T-cell (primary cell): Measurements from ENCODE around the gene WDR86. TPM values are rescaled to one million over a fixed set of nuclear protein-coding genes. Genes with fewer than 3 reads are reported as not detected.

ENCODE experiments used
- ATAC-seq, 4 experiments: fragments of 200-7000 bp in 3 of 4; fragments of 150-1000 bp in 1 of 4; cut with Tn5 transposase; replicated peaks in 1 of 4; 1 replicate in 3 of 4; 2 replicates in 1 of 4; pipeline ENCODE4 v1.10.0; 2021; ENCODE audit warnings: moderate library complexity in 3 of 4, mild to moderate bottlenecking in 2 of 4, moderate number of reproducible peaks in 1 of 4
- CTCF ChIA-PET, 2 donors: fragments of 300-600 bp; sonication (Branson Sonifier 250); formaldehyde crosslinking; loops; one replicate each; lab custom pipeline; 2022; ENCODE audit warnings: antibody characterized with exemption in 2 of 2; lab: Charles Lee
- POLR2A ChIA-PET, 2 donors: fragments of 300-600 bp; sonication (Branson Sonifier 250); formaldehyde crosslinking; loops; one replicate each; lab custom pipeline; 2022; ENCODE audit warnings: antibody characterized with exemption in 2 of 2; lab: Charles Lee
- DNase-seq, 35 experiments: peaks; one replicate each; pipeline versions ENCODE4 v3.0.0 to v3.0.0-alpha.2; 2013 to 2023
- H3K27ac ChIP-seq: one replicate; pipeline ENCODE4 v1.5.1; 2013; ENCODE audit warnings: low read length
- H3K27me3 ChIP-seq, 2 experiments: replicated peaks in 1 of 2; 1 replicate in 1 of 2; 2 replicates in 1 of 2; pipeline versions ENCODE4 v1.6.1 to v1.7.0; 2013; ENCODE audit warnings: low read length in 1 of 2, mixed read lengths in 1 of 2; ENCODE audit not compliant: control insufficient read depth in 2 of 2, insufficient read depth in 2 of 2; ENCODE audit errors: extremely low read depth in 1 of 2
- H3K36me3 ChIP-seq, 2 donors: 1 replicate in 1 of 2; 2 replicates in 1 of 2; pipeline versions ENCODE4 v1.6.1 to v1.7.0; 2013; ENCODE audit warnings: low read length in 1 of 2; ENCODE audit not compliant: control insufficient read depth in 2 of 2, insufficient read depth in 1 of 2; ENCODE audit errors: extremely low read depth in 1 of 2
- H3K4me1 ChIP-seq, 2 experiments: 1 replicate in 1 of 2; 2 replicates in 1 of 2; pipeline versions ENCODE4 v1.6.1 to v1.7.0; 2013; ENCODE audit warnings: low read length in 2 of 2, mixed read lengths in 1 of 2; ENCODE audit not compliant: insufficient read depth in 2 of 2, control insufficient read depth in 1 of 2; ENCODE audit errors: extremely low read depth in 1 of 2
- H3K4me3 ChIP-seq, 2 donors: 1 replicate in 1 of 2; 2 replicates in 1 of 2; pipeline versions ENCODE4 v1.5.1 to v1.7.0; 2013; ENCODE audit warnings: mild to moderate bottlenecking in 2 of 2, low read length in 1 of 2, moderate library complexity in 1 of 2; ENCODE audit not compliant: control insufficient read depth in 1 of 2; ENCODE audit errors: extremely low read depth in 1 of 2
- H3K9me3 ChIP-seq: 2 replicates; pipeline ENCODE4 v1.7.0; 2013
- H3K27ac Mint-ChIP-seq, 2 donors: one replicate each; pipeline ENCODE4 v1.8.0; 2020 to 2021; ENCODE audit warnings: mild to moderate bottlenecking in 2 of 2, mixed read lengths in 2 of 2
- H3K27me3 Mint-ChIP-seq, 2 donors: one replicate each; pipeline ENCODE4 v1.8.0; 2021 to 2022; ENCODE audit warnings: mixed read lengths in 2 of 2
- H3K36me3 Mint-ChIP-seq: one replicate; pipeline ENCODE4 v1.8.0; 2021; ENCODE audit warnings: mixed read lengths
- H3K4me1 Mint-ChIP-seq, 3 donors: one replicate each; pipeline ENCODE4 v1.8.0; 2020 to 2022; ENCODE audit warnings: mixed read lengths in 3 of 3, mild to moderate bottlenecking in 1 of 3
- H3K4me3 Mint-ChIP-seq, 3 donors: one replicate each; pipeline ENCODE4 v1.8.0; 2020 to 2022; ENCODE audit warnings: mild to moderate bottlenecking in 3 of 3, mixed read lengths in 3 of 3, moderate library complexity in 3 of 3
- H3K9me3 Mint-ChIP-seq, 3 donors: one replicate each; pipeline ENCODE4 v1.8.0; 2020 to 2022; ENCODE audit warnings: mixed read lengths in 3 of 3
- WGBS: methylation state at CpG from one replicate; pipeline ENCODE4 v1.1.5; 2013; ENCODE audit warnings: missing lambda C conversion rate; ENCODE audit not compliant: insufficient coverage; 5-methylcytosine and 5-hydroxymethylcytosine counted together
- total RNA-seq, 35 experiments: library from RNA in 6 of 35; stranded (reverse) in 6 of 35; fragments of 120-200 nt in 1 of 35; gene quantifications; one replicate each; pipeline versions ENCODE4 v1.2.1 to v1.2.4 and lab custom pipeline; 2013 to 2026

Gene WDR86
- total RNA-seq, 5 donors from 2014 or later (not counting 1 experiment from before 2014, with no cell fraction given), result 3.1 to 26.0 (median 10.1) TPM

- Histone ChIP-seq H3K4me3 (no peak overlapping the region), H3K27ac (no peak overlapping the region), H3K36me3 (no peaks in the 10 kb centered on the region), H3K27me3 (peaks cover 6 to 37% of the 10 kb centered on the region in 2 experiments), H3K4me1 (peaks cover 9 to 22% of the 10 kb centered on the region in 2 experiments), H3K9me3 (no peaks in the 10 kb centered on the region)
- no peaks in the 10 kb centered on the region for H3K36me3 Mint-ChIP-seq
- CTCF ChIA-PET, result interaction anchor here in 1 of 2 donors (0.6 kb wide), 1 partner anchor 14 kb away, joined by 4 read pairs; no protein-coding TSS in a partner anchor
- WGBS, result 95% methylated on average over 15 of the region's 26 CpGs
- no peak overlapping the region for H3K27ac Mint-ChIP-seq
- H3K27me3 Mint-ChIP-seq, result peaks cover 0 to 9% of the 10 kb centered on the region in 2 donors
- no peak overlapping the region for H3K4me3 Mint-ChIP-seq
- DNase-seq (no peak), ATAC-seq (no peak)
- peaks cover 11 to 15% (median 13%) of the 10 kb centered on the region in 3 donors for H3K4me1 Mint-ChIP-seq
- POLR2A ChIA-PET, result no interaction called here
- no peaks in the 10 kb centered on the region for H3K9me3 Mint-ChIP-seq
Measured at GRCh38 chr7:151384776-151385625, 24.8 kb downstream of the WDR86 start.

DNA sequence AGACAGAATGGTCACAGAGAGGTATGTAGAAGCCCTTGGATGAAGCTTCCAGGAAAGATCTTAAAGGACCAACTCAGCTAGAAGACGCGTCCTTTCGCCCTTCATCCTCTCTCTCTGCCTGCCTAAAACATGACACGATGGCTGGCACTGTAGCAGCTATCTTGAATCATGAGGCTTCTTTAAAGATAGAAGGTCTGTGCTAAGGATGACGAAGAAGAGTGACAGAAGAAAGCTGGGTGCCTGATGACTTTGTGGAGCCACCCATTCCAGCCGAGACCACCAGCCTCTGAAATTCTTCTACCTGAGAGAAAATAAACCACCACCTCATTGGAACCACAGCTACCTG, 25.5 kb downstream of the WDR86 start:
- Mint-ChIP-seq H3K36me3 (no peaks in the 10 kb centered on the region), H3K9me3 (no peaks in the 10 kb centered on the region), H3K27me3 (peaks cover 0 to 6% of the 10 kb centered on the region in 2 donors), H3K4me1 (peaks cover 7 to 15% (median 11%) of the 10 kb centered on the region in 3 donors), H3K27ac (no peak overlapping the region), H3K4me3 (no peak overlapping the region)
- ATAC-seq (no peak), DNase-seq (no peak)
- H3K27me3 ChIP-seq, result peaks cover 6 to 37% of the 10 kb centered on the region in 2 experiments
- no peaks in the 10 kb centered on the region for H3K36me3 ChIP-seq
- CTCF ChIA-PET, result no interaction called here
- H3K27ac ChIP-seq, result no peak overlapping the region
- no peak overlapping the region for H3K4me3 ChIP-seq
- H3K9me3 ChIP-seq, result no peaks in the 10 kb centered on the region
- POLR2A ChIA-PET, result no interaction called here
- WGBS, result no CpG with 5 or more reads among the region's 6 CpGs
- peaks cover 9 to 22% of the 10 kb centered on the region in 2 experiments for H3K4me1 ChIP-seq

GRCh38 chr7:151383638-151384351, 26.0 kb downstream of the WDR86 start:
- H3K36me3 ChIP-seq, result no peaks in the 10 kb centered on the region
- peaks cover 0 to 6% of the 10 kb centered on the region in 2 donors for H3K27me3 Mint-ChIP-seq
- no peak overlapping the region for H3K27ac ChIP-seq
- H3K4me3 Mint-ChIP-seq, result no peak overlapping the region
- 89% methylated on average over 14 of the region's 15 CpGs for WGBS
- H3K4me3 ChIP-seq, result no peak overlapping the region
- peaks cover 7 to 15% (median 11%) of the 10 kb centered on the region in 3 donors for H3K4me1 Mint-ChIP-seq
- no peaks in the 10 kb centered on the region for H3K36me3 Mint-ChIP-seq
- POLR2A ChIA-PET, result no interaction called here
- ATAC-seq, result no peak
- H3K27ac Mint-ChIP-seq, result peak overlapping the region in 1 of 2 donors; percentile 34
- H3K27me3 ChIP-seq, result peaks cover 6 to 37% of the 10 kb centered on the region in 2 experiments
- no peaks in the 10 kb centered on the region for H3K9me3 Mint-ChIP-seq
- DNase-seq, result no peak
- H3K4me1 ChIP-seq, result peaks cover 9 to 22% of the 10 kb centered on the region in 2 experiments
- no peaks in the 10 kb centered on the region for H3K9me3 ChIP-seq
- CTCF ChIA-PET, result no interaction called here

DNA sequence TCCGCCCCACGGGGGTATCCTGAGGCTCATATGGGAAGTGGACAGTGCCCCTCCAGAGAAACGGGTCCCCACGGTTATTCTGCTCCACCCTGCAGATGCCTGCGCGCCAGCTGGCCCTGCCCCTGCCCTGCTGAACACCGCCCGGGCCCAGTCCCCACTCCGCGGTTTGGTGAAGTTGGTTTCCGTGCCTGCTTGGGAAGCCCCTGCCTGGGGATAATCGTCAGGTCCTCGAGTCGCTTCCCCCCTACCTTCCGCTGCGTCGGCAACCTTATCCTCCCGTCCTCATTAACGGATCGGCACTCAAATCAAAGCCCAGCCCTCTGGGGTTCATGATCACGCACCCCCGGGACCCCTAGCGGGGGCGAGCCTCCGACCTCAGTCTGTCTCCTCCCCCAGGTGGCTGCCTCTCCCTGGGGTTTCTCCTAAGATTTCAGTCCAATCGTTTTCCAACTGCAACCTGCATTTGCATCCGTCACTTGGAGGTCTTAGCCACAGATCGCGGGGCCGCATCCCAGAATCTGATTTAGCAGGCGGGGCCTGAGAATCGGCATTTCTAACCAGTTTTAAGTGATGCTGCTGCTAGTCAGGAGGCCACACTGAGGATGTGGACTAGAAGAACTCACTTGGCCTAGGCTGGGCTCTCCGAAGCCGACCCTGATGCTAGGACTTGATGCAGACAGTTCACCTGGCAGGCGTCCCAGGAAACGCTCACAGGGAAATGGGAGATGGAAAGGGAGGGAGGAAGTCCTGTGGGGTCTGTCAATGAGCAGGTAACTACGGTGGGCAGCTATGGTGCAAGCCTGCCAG, 27.6 kb downstream of the WDR86 start:
- Mint-ChIP-seq H3K36me3 (peaks cover 10% of the 10 kb centered on the region), H3K9me3 (no peaks in the 10 kb centered on the region), H3K27ac (peak overlapping the region; percentile 34 to 66), H3K4me1 (peaks cover 7 to 15% (median 11%) of the 10 kb centered on the region in 3 donors), H3K27me3 (peaks cover 0 to 6% of the 10 kb centered on the region in 2 donors), H3K4me3 (peak overlapping the region; percentile 66 to 85 (median 74))
- no peak overlapping the region for H3K27ac ChIP-seq
- 19% methylated on average over 33 of the region's 37 CpGs for WGBS
- H3K4me1 ChIP-seq, result peaks cover 9 to 22% of the 10 kb centered on the region in 2 experiments
- peaks cover 6 to 37% of the 10 kb centered on the region in 2 experiments for H3K27me3 ChIP-seq
- ChIA-PET POLR2A (interaction anchor here (0.6 to 0.7 kb wide), 2 partner anchors 62 to 104 kb away, joined by 3 read pairs; no protein-coding TSS in a partner anchor), CTCF (no interaction called here)
- ATAC-seq (peak; percentile 32 to 68 (median 34)), DNase-seq (peak in 33 of 35 experiments; percentile 16 to 78 (median 48))
- peaks cover 4 to 13% of the 10 kb centered on the region in 2 donors for H3K36me3 ChIP-seq
- no peaks in the 10 kb centered on the region for H3K9me3 ChIP-seq
- H3K4me3 ChIP-seq, result peak overlapping the region; percentile 48 to 66

DNA sequence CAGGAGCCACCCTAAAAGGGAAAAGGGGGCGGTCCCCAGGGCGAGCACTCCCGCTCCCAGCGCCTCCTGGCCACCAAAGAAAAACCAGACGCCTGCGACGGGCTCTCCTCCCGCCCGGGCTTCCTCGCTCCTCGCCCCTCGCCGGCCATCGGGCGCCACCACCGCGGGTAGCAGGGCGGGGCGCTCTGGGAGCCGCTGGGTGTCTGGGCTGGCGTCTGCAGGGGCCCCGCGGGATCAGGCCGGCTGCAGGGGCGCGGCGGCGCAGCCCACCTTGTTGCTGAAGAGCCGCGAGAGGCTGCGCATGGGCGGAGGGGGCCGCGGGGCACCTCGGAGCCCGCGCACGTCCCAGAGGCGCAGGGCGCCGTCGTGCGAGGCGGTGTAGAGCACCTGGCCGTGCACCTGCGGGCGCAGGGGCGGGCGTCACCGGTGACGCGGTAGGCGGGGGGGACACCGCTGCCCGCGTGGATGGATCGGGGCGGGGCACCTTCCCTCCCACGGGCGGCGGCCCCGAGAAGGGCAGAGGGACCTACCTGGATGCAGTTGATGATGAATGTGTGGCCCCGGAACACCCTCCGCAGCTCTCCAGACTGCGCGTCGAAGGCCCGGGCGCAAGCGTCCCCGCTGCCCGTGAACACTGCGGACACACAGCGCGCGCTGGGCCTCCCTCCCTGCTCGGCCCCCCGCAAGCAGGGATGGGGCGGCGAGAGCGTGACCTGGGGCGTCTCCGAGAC, 28.3 kb downstream of the WDR86 start:
- peaks cover 8 to 18% of the 10 kb centered on the region in 2 donors for H3K36me3 ChIP-seq
- peaks cover 6 to 37% of the 10 kb centered on the region in 2 experiments for H3K27me3 ChIP-seq
- peak overlapping the region; percentile 60 for H3K27ac ChIP-seq
- no peaks in the 10 kb centered on the region for H3K9me3 ChIP-seq
- 2% methylated on average over 75 of the region's 83 CpGs for WGBS
- H3K4me1 ChIP-seq, result peaks cover 9 to 22% of the 10 kb centered on the region in 2 experiments
- no peaks in the 10 kb centered on the region for H3K9me3 Mint-ChIP-seq
- H3K4me3 ChIP-seq, result peak overlapping the region; percentile 48 to 66
- ATAC-seq (peak; percentile 66 to 86 (median 76)), DNase-seq (peak; percentile 4 to 84 (median 62))
- peaks cover 15% of the 10 kb centered on the region for H3K36me3 Mint-ChIP-seq
- peaks cover 0 to 6% of the 10 kb centered on the region in 2 donors for H3K27me3 Mint-ChIP-seq
- CTCF ChIA-PET, result interaction anchor here in 1 of 2 donors (0.6 kb wide), 1 partner anchor 62 kb away, joined by 4 read pairs; no protein-coding TSS in a partner anchor
- H3K4me3 Mint-ChIP-seq, result peak overlapping the region in 2 of 3 donors; percentile 55 to 85
- H3K4me1 Mint-ChIP-seq, result peaks cover 7 to 13% (median 11%) of the 10 kb centered on the region in 3 donors
- H3K27ac Mint-ChIP-seq, result peak overlapping the region in 1 of 2 donors; percentile 34
- POLR2A ChIA-PET, result no interaction called here
